ENCODE results near the gene ZNF462. TPM values are rescaled to one million over a fixed set of nuclear protein-coding genes. Genes with fewer than 3 reads are reported as not detected.

Gene ZNF462
- total and polyA plus RNA-seq, 2 of the 4 experiments (the other 2 are of a cell fraction), result 6.1 to 18.8 TPM

GRCh38 chr9:106862821-106863720 lies at the start of gene ZNF462 (continued):
- TF ChIP-seq CTCF (conservative IDR thresholded peaks at IDR 0.05; ENCODE audit: low read depth, low read length) (peak; percentile 32; the same call in 1 of the 2 replicates), MXI1 (IDR thresholded peaks at IDR 0.05; ENCODE audit: borderline replicate concordance, low read depth, low read length) (no peak), MAZ (IDR thresholded peaks at IDR 0.05; ENCODE audit: borderline replicate concordance, low read depth, low read length) (peak; percentile 87), RAD21 (IDR thresholded peaks at IDR 0.05; ENCODE audit: low read length) (peak; percentile 26), NFE2L2 (IDR thresholded peaks at IDR 0.05; ENCODE audit: low read depth, low read length) (no peak), SMC3 (IDR thresholded peaks at IDR 0.05; ENCODE audit: low read depth, low read length) (no peak), RFX5 (IDR thresholded peaks at IDR 0.05; ENCODE audit: low read depth, low read length) (no peak), MAFK (IDR thresholded peaks at IDR 0.05; ENCODE audit: low read depth, low read length) (no peak), ELK1 (IDR thresholded peaks at IDR 0.05; ENCODE audit: borderline replicate concordance, low read depth, low read length) (no peak)
